Liver (tissue), 3 donors: ENCODE measurements around the gene IPO5.

Experiments used
- ATF3 ChIP-seq: IDR thresholded peaks from 2 replicates; pipeline ENCODE4 v1.6.1; 2016; ENCODE audit warnings: antibody characterized with exemption
- GABPA ChIP-seq, 2 donors: IDR thresholded peaks in 1 of 2; conservative IDR thresholded peaks in 1 of 2; 2 replicates each; pipeline ENCODE4 v1.6.1; 2016; ENCODE audit warnings: antibody characterized with exemption in 2 of 2, mild to moderate bottlenecking in 1 of 2, moderate library complexity in 1 of 2
- HNF4A ChIP-seq, 2 donors: conservative IDR thresholded peaks; 2 replicates each; pipeline ENCODE4 v1.6.1; 2016; ENCODE audit warnings: antibody characterized with exemption in 2 of 2, mild to moderate bottlenecking in 2 of 2
- JUND ChIP-seq, 2 donors: IDR thresholded peaks; 2 replicates each; pipeline ENCODE4 v1.6.1; 2016; ENCODE audit warnings: antibody characterized with exemption in 2 of 2
- MAX ChIP-seq: IDR thresholded peaks from 2 replicates; pipeline ENCODE4 v1.6.1; 2016; ENCODE audit warnings: antibody characterized with exemption
- TAF1 ChIP-seq: conservative IDR thresholded peaks from 2 replicates; pipeline ENCODE4 v1.6.1; 2016; ENCODE audit warnings: antibody characterized with exemption, mild to moderate bottlenecking
- YY1 ChIP-seq: IDR thresholded peaks from 2 replicates; pipeline ENCODE4 v1.6.1; 2016; ENCODE audit warnings: antibody characterized with exemption, mild to moderate bottlenecking
- TF ChIP-seq, protein P1 (sequence below): fragments of 150-350 bp; IDR thresholded peaks from 2 replicates; pipeline ENCODE4 v1.5.1; 2017; ENCODE audit warnings: improper control_type of control experiment, low read depth, low read length; ENCODE audit not compliant: missing input control
- TF ChIP-seq, protein P2 (sequence below): IDR thresholded peaks from 2 replicates; pipeline ENCODE4 v1.6.1; 2016; ENCODE audit warnings: antibody characterized with exemption, mild to moderate bottlenecking
- donor health status: healthy.
- donor health status: healthy.

DNA sequence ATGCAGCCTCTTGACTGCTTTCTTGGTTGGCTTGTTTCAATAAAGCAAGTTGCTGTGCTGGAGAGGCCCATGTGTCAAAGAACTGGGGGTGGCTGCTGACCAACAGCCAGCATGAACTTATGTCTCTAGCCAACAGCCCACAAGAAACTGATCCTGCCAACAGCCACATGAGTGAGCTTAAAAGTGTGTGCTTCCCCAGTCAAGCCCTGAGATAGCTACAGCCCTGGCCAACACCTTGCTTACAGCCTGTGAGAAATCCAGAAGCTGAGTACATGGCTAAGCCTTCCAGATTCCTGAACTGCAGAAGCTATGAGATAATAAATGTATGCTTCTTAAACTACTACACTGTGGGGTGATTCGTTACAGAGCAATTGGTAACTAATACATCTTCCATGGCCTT lies 38.9 kb upstream of the IPO5 start:
- TF ChIP-seq, protein P1, sequence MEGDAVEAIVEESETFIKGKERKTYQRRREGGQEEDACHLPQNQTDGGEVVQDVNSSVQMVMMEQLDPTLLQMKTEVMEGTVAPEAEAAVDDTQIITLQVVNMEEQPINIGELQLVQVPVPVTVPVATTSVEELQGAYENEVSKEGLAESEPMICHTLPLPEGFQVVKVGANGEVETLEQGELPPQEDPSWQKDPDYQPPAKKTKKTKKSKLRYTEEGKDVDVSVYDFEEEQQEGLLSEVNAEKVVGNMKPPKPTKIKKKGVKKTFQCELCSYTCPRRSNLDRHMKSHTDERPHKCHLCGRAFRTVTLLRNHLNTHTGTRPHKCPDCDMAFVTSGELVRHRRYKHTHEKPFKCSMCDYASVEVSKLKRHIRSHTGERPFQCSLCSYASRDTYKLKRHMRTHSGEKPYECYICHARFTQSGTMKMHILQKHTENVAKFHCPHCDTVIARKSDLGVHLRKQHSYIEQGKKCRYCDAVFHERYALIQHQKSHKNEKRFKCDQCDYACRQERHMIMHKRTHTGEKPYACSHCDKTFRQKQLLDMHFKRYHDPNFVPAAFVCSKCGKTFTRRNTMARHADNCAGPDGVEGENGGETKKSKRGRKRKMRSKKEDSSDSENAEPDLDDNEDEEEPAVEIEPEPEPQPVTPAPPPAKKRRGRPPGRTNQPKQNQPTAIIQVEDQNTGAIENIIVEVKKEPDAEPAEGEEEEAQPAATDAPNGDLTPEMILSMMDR: no peak
- TF ChIP-seq JUND (IDR thresholded peaks at IDR 0.05) (no peak), MAX (no peak), ATF3 (no peak), YY1 (no peak), TAF1 (no peak), HNF4A (conservative IDR thresholded peaks at IDR 0.05) (no peak), GABPA (IDR thresholded peaks at IDR 0.05 in 1 of 2, conservative IDR thresholded peaks at IDR 0.05 in 1 of 2) (no peak)
- TF ChIP-seq, protein P2, sequence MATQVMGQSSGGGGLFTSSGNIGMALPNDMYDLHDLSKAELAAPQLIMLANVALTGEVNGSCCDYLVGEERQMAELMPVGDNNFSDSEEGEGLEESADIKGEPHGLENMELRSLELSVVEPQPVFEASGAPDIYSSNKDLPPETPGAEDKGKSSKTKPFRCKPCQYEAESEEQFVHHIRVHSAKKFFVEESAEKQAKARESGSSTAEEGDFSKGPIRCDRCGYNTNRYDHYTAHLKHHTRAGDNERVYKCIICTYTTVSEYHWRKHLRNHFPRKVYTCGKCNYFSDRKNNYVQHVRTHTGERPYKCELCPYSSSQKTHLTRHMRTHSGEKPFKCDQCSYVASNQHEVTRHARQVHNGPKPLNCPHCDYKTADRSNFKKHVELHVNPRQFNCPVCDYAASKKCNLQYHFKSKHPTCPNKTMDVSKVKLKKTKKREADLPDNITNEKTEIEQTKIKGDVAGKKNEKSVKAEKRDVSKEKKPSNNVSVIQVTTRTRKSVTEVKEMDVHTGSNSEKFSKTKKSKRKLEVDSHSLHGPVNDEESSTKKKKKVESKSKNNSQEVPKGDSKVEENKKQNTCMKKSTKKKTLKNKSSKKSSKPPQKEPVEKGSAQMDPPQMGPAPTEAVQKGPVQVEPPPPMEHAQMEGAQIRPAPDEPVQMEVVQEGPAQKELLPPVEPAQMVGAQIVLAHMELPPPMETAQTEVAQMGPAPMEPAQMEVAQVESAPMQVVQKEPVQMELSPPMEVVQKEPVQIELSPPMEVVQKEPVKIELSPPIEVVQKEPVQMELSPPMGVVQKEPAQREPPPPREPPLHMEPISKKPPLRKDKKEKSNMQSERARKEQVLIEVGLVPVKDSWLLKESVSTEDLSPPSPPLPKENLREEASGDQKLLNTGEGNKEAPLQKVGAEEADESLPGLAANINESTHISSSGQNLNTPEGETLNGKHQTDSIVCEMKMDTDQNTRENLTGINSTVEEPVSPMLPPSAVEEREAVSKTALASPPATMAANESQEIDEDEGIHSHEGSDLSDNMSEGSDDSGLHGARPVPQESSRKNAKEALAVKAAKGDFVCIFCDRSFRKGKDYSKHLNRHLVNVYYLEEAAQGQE: no peak
